ENCODE data around the gene NELL1.

The NELL1 gene

GRCh38 chr11:20880094-20880493 lies 210.7 kb downstream of the NELL1 start:
- no peak for DNase-seq

GRCh38 chr11:20881328-20882079 lies 212.1 kb downstream of the NELL1 start:
- DNase-seq: no peak

- DNase-seq: no peak
These were observed 217.8 kb downstream of the NELL1 start for GRCh38 chr11:20887137-20887536.

- DNase-seq: no peak
These were observed 224.9 kb downstream of the NELL1 start for GRCh38 chr11:20894296-20894695.

- DNase-seq: no peak
These were observed 240.8 kb downstream of the NELL1 start for GRCh38 chr11:20909995-20910726.

GRCh38 chr11:20910733-20911132 lies 241.3 kb downstream of the NELL1 start:
- DNase-seq: no peak

GRCh38 chr11:20912065-20912821 lies 242.9 kb downstream of the NELL1 start:
- DNase-seq: no peak

- DNase-seq: no peak
These were observed 243.6 kb downstream of the NELL1 start for GRCh38 chr11:20912922-20913512.

- no peak for DNase-seq
These were observed 247.9 kb downstream of the NELL1 start for GRCh38 chr11:20917306-20917705.

- DNase-seq: no peak
These were observed 257.6 kb downstream of the NELL1 start for GRCh38 chr11:20926799-20927540.

GRCh38 chr11:20931029-20931428 lies 261.6 kb downstream of the NELL1 start:
- no peak for DNase-seq

GRCh38 chr11:20933086-20933485 lies 263.7 kb downstream of the NELL1 start:
- no peak for DNase-seq

GRCh38 chr11:20933958-20934357 lies 264.6 kb downstream of the NELL1 start:
- DNase-seq: no peak

- no peak for DNase-seq
These were observed 265.1 kb downstream of the NELL1 start for GRCh38 chr11:20934516-20934915.

- no peak for DNase-seq
These were observed 268.4 kb downstream of the NELL1 start for GRCh38 chr11:20937826-20938225.

- DNase-seq: no peak
These were observed 280.2 kb downstream of the NELL1 start for GRCh38 chr11:20949585-20949984.

GRCh38 chr11:20962581-20962980 lies 293.2 kb downstream of the NELL1 start:
- no peak for DNase-seq

GRCh38 chr11:20963596-20963995 lies 294.2 kb downstream of the NELL1 start:
- no peak for DNase-seq

GRCh38 chr11:20964985-20965384 lies 295.6 kb downstream of the NELL1 start:
- DNase-seq: no peak

GRCh38 chr11:20966489-20966888 lies 297.1 kb downstream of the NELL1 start:
- DNase-seq: no peak

GRCh38 chr11:20973940-20974559 lies 304.7 kb downstream of the NELL1 start:
- no peak for DNase-seq

- DNase-seq: no peak
These were observed 311.4 kb downstream of the NELL1 start for GRCh38 chr11:20980736-20981135.

All from GOT3 (cell line).